GM18520 (cell line): ENCODE measurements around the gene IL3RA.
"Not testable (repeated sequence)": the region's sequence is repeated elsewhere in the genome, so short reads cannot be mapped to it uniquely, and the experiment has no call there.

Experiments used
- ATAC-seq: cut with Tn5 transposase; IDR thresholded peaks from one replicate; pipeline ENCODE4 v1.9.1; 2021; ENCODE audit not compliant: unreplicated experiment

The IL3RA gene

DNA sequence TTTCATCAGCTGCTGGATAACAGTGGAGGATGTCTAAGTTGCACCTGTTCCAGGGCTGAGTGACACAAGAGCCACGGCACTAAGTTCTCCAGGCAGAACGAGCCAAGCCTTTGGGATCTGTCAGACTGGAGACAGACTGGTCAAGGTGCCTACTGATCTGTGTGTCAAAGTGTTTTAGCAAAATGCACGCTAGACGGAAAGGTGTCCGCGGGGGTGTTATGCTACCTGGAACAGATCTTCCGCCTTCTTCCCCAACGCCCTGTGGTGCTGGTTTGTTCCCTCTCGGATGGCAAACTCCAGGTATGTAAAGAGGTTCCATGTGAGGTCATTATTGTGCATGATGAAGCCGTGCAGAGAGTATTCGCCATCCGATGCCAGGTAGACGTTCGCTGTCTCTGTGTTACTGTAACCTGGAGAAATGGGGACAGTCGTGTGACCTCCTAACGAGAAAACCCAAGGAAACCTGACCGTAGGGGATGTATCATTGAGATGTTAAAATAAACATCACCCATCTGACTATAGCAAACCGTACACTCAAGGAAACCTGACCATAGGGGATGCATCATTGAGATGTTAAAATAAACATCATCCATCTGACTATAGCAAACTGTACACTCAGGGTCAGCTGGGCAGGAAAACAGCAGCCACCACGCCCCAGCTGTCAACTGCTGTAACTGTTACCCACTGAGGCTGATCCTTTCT lies 85.0 kb downstream of the IL3RA start:
- ATAC-seq = no peak

DNA sequence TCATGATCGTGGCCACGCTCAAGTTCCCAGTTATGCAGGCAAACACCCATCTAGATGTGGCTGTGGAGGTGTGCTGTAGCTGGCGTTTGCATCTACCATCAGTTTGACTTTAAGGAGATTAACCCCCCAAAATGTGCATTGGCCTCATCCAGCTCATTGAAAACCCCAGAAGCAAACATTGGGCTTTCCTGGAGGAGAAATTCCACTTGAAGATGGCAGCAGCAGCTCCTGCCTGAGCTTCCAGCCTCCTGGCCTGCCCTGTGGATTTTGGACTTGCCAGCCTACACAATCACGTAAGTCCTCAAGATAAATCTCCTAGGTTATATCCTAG lies 85.5 kb downstream of the IL3RA start:
- ATAC-seq = no peak

DNA sequence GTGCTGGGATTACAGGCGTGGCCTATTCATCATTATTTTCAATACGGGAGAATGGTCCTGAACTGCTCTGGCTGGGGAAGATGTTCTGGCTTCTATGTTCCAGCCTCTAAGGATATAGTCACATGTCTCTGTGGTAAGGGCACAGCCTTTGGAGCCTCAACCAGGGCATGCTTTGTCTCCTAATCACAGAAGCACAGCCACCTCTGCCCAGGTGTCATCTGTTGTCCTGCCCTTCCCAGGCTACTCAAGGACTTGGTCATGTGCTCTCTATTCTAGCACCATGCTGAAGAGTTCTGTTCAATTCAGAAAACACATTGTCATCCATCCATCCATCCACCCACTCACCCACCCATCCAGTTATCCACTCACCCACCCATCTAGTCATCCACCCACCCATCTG lies 86.6 kb downstream of the IL3RA start:
- no peak for ATAC-seq

DNA sequence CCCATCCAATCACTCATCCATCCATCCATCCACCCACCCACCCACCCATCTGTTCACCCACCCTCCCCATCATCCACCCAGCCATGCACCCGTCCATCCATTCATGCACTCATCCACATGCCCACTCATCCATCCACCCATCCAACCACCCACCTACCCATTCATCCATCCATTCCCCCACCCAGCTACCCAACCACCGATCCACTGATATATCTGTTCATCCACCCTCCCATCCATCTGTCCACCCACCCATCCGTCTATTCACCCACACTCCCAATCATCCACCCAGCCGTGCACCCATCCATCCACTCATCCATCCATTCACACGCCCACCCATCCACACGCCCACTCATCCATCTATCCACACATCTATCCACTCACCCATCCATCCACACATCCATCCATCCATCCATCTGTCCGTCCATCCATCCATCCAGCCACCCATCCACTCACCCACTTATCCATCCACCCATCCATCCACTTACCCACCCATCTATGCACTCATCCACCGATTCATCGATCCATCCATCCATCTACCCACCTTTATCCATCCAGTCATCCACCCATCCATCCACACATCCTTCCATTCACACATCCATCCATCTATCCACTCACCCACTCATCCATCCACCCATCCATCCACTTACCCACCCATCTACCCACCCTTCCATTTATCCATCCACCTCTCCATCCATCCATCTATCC lies 87.7 kb downstream of the IL3RA start:
- ATAC-seq = no peak

DNA sequence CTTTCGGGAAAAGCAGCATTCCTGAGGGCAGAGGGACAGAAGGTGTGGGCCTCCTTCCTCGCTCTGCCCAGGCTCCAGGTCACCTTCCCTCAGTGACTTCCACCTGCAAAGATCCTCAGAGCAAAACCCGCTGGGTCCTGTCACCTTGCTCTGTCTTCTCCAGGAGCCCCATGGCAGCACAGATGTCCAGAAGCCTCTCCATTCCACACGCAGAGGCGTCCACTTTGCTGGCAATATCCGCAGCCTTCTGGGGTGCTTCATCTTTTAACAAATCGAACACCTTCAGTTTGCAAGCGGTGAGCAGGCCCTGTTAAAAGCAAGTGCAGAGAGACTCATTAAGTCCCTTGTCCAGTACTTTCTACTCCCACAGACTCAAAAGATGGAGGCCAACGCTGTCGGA lies 88.8 kb downstream of the IL3RA start:
- no peak for ATAC-seq

DNA sequence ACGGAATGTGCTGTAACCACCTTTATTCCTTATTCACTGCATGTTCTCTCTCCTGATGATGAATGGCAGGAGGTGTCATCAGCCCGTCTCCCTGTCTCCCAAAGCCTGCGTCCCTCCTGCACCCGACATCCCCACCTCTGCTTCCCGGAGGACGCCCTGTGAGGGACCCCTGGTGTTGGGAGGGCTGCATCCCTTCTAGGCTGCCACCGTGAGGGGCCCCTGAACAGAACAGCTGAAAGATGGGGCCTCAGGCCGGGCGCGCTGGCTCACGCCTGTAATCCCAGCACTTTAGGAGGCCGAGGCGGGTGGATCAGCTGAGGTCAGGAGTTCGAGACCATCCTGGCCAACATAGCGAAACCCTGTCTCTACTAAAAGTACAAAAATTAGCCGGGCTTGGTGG lies 89.7 kb downstream of the IL3RA start:
- not testable (repeated sequence) for ATAC-seq

DNA sequence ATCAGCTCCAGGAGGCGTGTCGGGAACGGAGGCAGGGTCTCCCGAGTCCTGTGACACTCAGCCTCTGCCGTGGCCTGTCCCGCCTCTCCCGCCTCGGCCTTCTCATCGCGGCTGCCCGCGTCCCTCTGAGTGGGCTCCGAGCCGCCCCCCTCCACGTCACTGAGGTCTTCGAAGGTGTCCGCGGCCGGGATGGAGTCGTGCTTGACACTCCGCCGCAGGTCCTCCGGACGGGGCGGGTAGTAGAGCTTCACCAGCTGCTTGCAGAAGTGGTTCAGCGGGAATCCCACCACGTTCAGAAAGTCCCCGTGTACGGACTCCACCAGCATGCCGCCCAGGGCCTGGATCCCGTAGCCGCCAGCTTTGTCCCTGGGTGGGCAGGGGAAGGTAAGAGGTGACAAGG lies 91.2 kb downstream of the IL3RA start:
- no peak for ATAC-seq

DNA sequence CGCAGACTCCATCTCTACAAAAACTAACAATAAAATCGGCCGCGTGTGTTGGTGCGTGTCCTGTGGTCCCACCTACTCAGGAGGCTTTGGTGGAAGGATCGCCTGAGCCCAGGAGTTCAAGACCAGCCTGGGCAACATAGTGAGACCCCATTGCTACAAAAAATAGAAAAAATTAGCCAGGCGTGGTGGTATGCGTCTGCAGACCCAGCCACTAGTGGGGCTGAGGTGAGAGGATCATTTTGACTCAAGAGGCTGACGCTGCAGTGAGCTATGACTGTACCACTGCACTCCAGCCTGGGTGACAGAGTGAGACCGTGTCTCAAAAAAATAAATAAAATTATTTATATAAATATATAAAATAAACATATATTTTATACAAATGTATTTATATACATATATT lies 93.9 kb downstream of the IL3RA start:
- ATAC-seq = no peak
